Sigmoid colon (tissue), 7 donors: Measurements from ENCODE around the gene SCAMP1. TPM values are rescaled to one million over a fixed set of nuclear protein-coding genes. Genes with fewer than 3 reads are reported as not detected.

Source experiments
- DNase-seq: peaks from one replicate; pipeline ENCODE4 v3.0.0-alpha.2; 2019
- H3K27ac ChIP-seq, 4 donors: fragments of 200-600 bp; sonication (generic); one replicate each; pipeline ENCODE4 v1.5.1; 2016 to 2019; ENCODE audit warnings: mild to moderate bottlenecking in 1 of 4
- H3K27me3 ChIP-seq, 3 donors: fragments of 200-600 bp; sonication (generic); one replicate each; pipeline ENCODE4 v1.5.1; 2019; ENCODE audit warnings: mild to moderate bottlenecking in 1 of 3
- H3K36me3 ChIP-seq, 4 donors: fragments of 200-600 bp; sonication (generic); one replicate each; pipeline ENCODE4 v1.5.1; 2016 to 2019
- H3K4me1 ChIP-seq, 4 donors: fragments of 200-600 bp; sonication (generic); one replicate each; pipeline ENCODE4 v1.5.1; 2017 to 2019
- H3K4me3 ChIP-seq, 4 donors: fragments of 200-600 bp; sonication (generic); one replicate each; pipeline ENCODE4 v1.5.1; 2017 to 2019; ENCODE audit warnings: mild to moderate bottlenecking in 2 of 4, moderate library complexity in 1 of 4
- H3K9me3 ChIP-seq, 4 donors: fragments of 200-600 bp in 3 of 4; sonication (generic) in 3 of 4; one replicate each; pipeline versions ENCODE4 v1.5.1 to v1.6.1; 2013 to 2019
- EP300 ChIP-seq, 4 donors: sonication (generic); formaldehyde crosslinking; IDR thresholded peaks; one replicate each; pipeline ENCODE4 v1.6.1; 2017; ENCODE audit warnings: antibody characterized with exemption in 4 of 4
- POLR2A ChIP-seq, 2 donors: fragments of 450-650 bp; IDR thresholded peaks; one replicate each; pipeline ENCODE4 v1.6.1; 2016; ENCODE audit warnings: antibody characterized with exemption in 2 of 2, mild to moderate bottlenecking in 2 of 2, moderate library complexity in 2 of 2
- POLR2AphosphoS5 ChIP-seq, 4 donors: sonication (generic); formaldehyde crosslinking; IDR thresholded peaks; one replicate each; pipeline ENCODE4 v1.6.1; 2017; ENCODE audit warnings: antibody characterized with exemption in 4 of 4
- WGBS, 2 donors: extraction: QIAGEN DNeasy Blood & Tissue Kit; methylation state at CpG; one replicate each; pipeline ENCODE4 v1.1.7; 2013; 5-methylcytosine and 5-hydroxymethylcytosine counted together
- intact Hi-C: fragments of 100-400 bp; cut with DNase I; formaldehyde crosslinking; loops from one replicate; pipeline ENCODE4 v1.15.1; 2023
- polyA plus RNA-seq, 3 donors: library from polyadenylated mRNA; stranded (reverse); fragments of 200-250 nt; gene quantifications; one replicate each; pipeline ENCODE4 v1.2.3, GENCODE V29; 2013
- total RNA-seq, 4 donors: library from RNA; depleted of rRNA; stranded (reverse); fragments of >200 nt; gene quantifications; one replicate each; pipeline ENCODE4 v1.1.0, GENCODE V29; 2016
- TF ChIP-seq, protein P1 (sequence below), 4 experiments: fragments of 450-650 bp in 3 of 4; fragments of 200-600 bp in 1 of 4; IDR thresholded peaks; one replicate each; pipeline ENCODE4 v1.5.1; 2016 to 2019; ENCODE audit warnings: antibody characterized with exemption in 4 of 4, mild to moderate bottlenecking in 3 of 4, moderate library complexity in 2 of 4
- donor health status: healthy with polysubstance abuse.
- donor health status: Bipolar disorder and iron deficiency.
- donor health status: healthy.

SCAMP1 gene
- total and polyA plus RNA-seq, 7 donors, result 3.9 to 45.3 (median 31.0) TPM

- DNase-seq, result no peak
- intact Hi-C loops, result no loop called here
- H3K4me3 ChIP-seq, result no peak overlapping the region
- 92% methylated on average over 2 of the region's 2 CpGs for WGBS, 2 donors
- H3K4me1 ChIP-seq, result peaks cover 0 to 5% (median 0%) of the 10 kb centered on the region in 4 donors
- TF ChIP-seq EP300 (IDR thresholded peaks at IDR 0.05) (no peak), POLR2AphosphoS5 (IDR thresholded peaks at IDR 0.05) (no peak), POLR2A (IDR thresholded peaks at IDR 0.05) (no peak)
- TF ChIP-seq, protein P1, sequence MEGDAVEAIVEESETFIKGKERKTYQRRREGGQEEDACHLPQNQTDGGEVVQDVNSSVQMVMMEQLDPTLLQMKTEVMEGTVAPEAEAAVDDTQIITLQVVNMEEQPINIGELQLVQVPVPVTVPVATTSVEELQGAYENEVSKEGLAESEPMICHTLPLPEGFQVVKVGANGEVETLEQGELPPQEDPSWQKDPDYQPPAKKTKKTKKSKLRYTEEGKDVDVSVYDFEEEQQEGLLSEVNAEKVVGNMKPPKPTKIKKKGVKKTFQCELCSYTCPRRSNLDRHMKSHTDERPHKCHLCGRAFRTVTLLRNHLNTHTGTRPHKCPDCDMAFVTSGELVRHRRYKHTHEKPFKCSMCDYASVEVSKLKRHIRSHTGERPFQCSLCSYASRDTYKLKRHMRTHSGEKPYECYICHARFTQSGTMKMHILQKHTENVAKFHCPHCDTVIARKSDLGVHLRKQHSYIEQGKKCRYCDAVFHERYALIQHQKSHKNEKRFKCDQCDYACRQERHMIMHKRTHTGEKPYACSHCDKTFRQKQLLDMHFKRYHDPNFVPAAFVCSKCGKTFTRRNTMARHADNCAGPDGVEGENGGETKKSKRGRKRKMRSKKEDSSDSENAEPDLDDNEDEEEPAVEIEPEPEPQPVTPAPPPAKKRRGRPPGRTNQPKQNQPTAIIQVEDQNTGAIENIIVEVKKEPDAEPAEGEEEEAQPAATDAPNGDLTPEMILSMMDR (IDR thresholded peaks at IDR 0.05), result no peak
- H3K27ac ChIP-seq, result no peak overlapping the region
- no peaks in the 10 kb centered on the region for H3K36me3 ChIP-seq
- no peaks in the 10 kb centered on the region for H3K27me3 ChIP-seq
- H3K9me3 ChIP-seq, result peaks cover 0 to 2% (median 0%) of the 10 kb centered on the region in 4 donors
Observed at GRCh38 chr5:78397831-78398230, 37.4 kb downstream of the SCAMP1 start.

GRCh38 chr5:78399116-78399515 lies 38.7 kb downstream of the SCAMP1 start:
- Histone ChIP-seq H3K36me3 (no peaks in the 10 kb centered on the region), H3K4me3 (no peak overlapping the region), H3K27ac (no peak overlapping the region), H3K27me3 (no peaks in the 10 kb centered on the region), H3K9me3 (peaks cover 0 to 2% (median 0%) of the 10 kb centered on the region in 4 donors), H3K4me1 (peaks cover 0 to 5% (median 0%) of the 10 kb centered on the region in 4 donors)
- no peak for DNase-seq
- TF ChIP-seq POLR2A (IDR thresholded peaks at IDR 0.05), result no peak
- no peak for TF ChIP-seq POLR2AphosphoS5 (IDR thresholded peaks at IDR 0.05)
- TF ChIP-seq, protein P1 (IDR thresholded peaks at IDR 0.05), result no peak
- TF ChIP-seq EP300 (IDR thresholded peaks at IDR 0.05), result no peak
- intact Hi-C loops, result no loop called here

DNA sequence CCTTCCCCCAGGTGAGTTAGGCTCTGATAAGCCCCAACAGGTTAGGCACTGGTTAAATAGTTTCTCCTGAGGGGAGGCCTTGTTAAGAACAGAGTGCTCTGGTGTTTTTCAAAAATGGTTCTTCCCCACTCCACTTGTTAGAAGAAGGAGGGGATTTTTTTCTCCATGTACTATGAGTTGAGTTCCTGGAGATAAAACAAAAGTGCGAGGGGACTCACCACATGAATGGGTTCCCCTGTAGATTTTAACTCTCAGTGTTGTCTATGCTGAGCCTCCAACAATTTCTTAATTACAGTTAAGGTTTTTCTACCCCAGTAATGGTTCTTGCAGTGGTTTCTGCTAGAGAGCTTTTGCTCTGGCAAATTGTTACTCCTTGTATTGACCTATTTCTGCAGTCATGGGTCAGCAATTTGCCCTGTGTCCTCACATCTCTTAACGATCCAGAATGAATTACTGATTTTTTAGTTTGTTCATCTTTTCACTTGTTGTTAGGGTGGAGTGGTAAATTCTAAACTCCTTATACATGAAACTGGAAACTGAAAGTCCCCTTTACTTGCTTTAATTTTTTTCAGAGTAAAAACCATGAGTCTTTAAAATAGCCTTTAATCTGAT lies 44.4 kb downstream of the SCAMP1 start:
- no peak overlapping the region for H3K27ac ChIP-seq
- H3K36me3 ChIP-seq, result no peaks in the 10 kb centered on the region
- intact Hi-C loops, result no loop called here
- peaks cover 0 to 2% (median 0%) of the 10 kb centered on the region in 4 donors for H3K9me3 ChIP-seq
- 62 to 73% methylated on average over 2 of the region's 2 CpGs for WGBS, 2 donors
- H3K4me3 ChIP-seq, result no peak overlapping the region
- H3K4me1 ChIP-seq, result peaks cover 0 to 22% (median 17%) of the 10 kb centered on the region in 4 donors
- no peaks in the 10 kb centered on the region for H3K27me3 ChIP-seq
- DNase-seq, result no peak
- TF ChIP-seq POLR2AphosphoS5 (IDR thresholded peaks at IDR 0.05), result no peak

DNA sequence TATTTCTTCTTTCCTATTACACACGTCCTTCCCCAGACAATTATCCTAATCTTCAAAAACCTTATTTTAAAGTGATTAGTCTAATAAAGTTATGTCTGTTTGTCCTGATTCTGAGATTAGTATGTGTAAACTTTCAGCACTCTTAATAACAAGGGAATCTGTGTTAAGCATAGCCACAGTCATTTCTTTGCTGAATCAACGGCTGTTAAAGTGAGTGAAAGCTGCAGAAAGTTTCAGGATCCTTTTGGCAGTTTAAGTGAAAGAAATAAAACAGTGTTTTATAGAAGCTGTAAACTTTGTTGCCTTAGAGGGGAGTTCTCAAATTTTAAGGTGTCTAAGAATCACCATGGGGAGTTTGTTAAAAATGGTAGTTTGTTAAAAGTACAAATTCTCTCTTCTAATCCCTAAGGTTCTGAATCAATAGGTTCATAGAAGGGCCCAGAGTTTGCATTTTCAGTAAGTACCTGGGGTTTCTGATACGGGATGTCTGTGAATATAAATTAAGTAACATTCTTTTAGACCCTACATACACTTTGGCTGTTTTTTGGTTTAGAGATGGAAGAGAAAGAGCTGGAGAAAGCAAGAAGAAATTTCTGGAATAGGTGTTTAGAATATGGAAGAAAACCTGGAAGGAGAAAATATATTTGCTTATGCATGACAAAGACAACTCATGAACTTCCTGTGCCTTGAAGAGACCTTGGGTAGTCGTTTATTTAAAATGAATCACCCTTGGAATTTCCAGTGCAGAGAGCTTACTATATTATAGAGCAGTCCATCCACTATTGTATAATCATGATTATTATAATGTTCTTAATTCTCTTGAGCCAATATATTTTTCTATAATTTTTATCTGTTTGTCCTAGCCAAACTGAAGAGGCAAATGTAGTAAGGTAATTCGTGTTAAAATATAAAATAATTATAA lies 45.7 kb downstream of the SCAMP1 start:
- 44 to 59% methylated on average over 5 of the region's 5 CpGs for WGBS, 2 donors
- TF ChIP-seq POLR2A (IDR thresholded peaks at IDR 0.05), result no peak
- TF ChIP-seq, protein P1 (IDR thresholded peaks at IDR 0.05), result no peak
- no peak for TF ChIP-seq EP300 (IDR thresholded peaks at IDR 0.05)
- TF ChIP-seq POLR2AphosphoS5 (IDR thresholded peaks at IDR 0.05), result no peak
- Histone ChIP-seq H3K27me3 (no peaks in the 10 kb centered on the region), H3K4me1 (peaks cover 0 to 22% (median 17%) of the 10 kb centered on the region in 4 donors), H3K27ac (no peak overlapping the region), H3K4me3 (no peak overlapping the region), H3K36me3 (no peaks in the 10 kb centered on the region), H3K9me3 (no peaks in the 10 kb centered on the region)
- intact Hi-C loops, result no loop called here
- DNase-seq, result no peak

GRCh38 chr5:78407458-78407857 lies 47.0 kb downstream of the SCAMP1 start:
- H3K27ac ChIP-seq, result no peak overlapping the region
- no peaks in the 10 kb centered on the region for H3K9me3 ChIP-seq
- peaks cover 0 to 32% (median 20%) of the 10 kb centered on the region in 4 donors for H3K4me1 ChIP-seq
- H3K27me3 ChIP-seq, result no peaks in the 10 kb centered on the region
- TF ChIP-seq POLR2A (IDR thresholded peaks at IDR 0.05) (no peak), EP300 (IDR thresholded peaks at IDR 0.05) (no peak), POLR2AphosphoS5 (IDR thresholded peaks at IDR 0.05) (no peak)
- TF ChIP-seq, protein P1 (IDR thresholded peaks at IDR 0.05), result no peak
- DNase-seq, result no peak
- H3K4me3 ChIP-seq, result no peak overlapping the region
- no peaks in the 10 kb centered on the region for H3K36me3 ChIP-seq
- intact Hi-C loops, result no loop called here
